Endothelial cell of umbilical vein (primary cell): Measurements from ENCODE around the gene MRPL42. TPM values are rescaled to one million over a fixed set of nuclear protein-coding genes. Genes with fewer than 3 reads are reported as not detected.

ENCODE experiments used
- BruUV-seq: library from RNA; stranded (reverse); fragments of 400-500 nt; replicated peaks from 2 replicates; lab custom pipeline; 2021; lab: Mats Ljungman, UMichigan
- CTCF ChIA-PET: fragments of 300-600, 350-600 bp; sonication (Branson Sonifier 250); formaldehyde crosslinking; loops from one replicate; lab custom pipeline; 2021; ENCODE audit warnings: antibody characterized with exemption, inconsistent platforms; lab: Charles Lee
- POLR2A ChIA-PET: fragments of 300-600, 350-600 bp; sonication (Branson Sonifier 250); formaldehyde crosslinking; loops from one replicate; lab custom pipeline; 2021; ENCODE audit warnings: antibody characterized with exemption, inconsistent platforms; lab: Charles Lee
- DNase-seq: peaks from one replicate; pipeline ENCODE4 v3.0.0-alpha.2; 2011; ENCODE audit warnings: low read depth, low spot score
- FAIRE-seq: peaks from 2 replicates; lab custom pipeline; 2011; peaks lifted over from hg19 to GRCh38; lab: Jason Lieb, UNC
- H2AFZ ChIP-seq: 2 replicates; pipeline ENCODE4 v1.6.0; 2012; ENCODE audit warnings: low read depth, low read length, control low read depth, inconsistent platforms
- H3K27ac ChIP-seq: 2 replicates; pipeline ENCODE4 v1.5.1; 2011; ENCODE audit warnings: low read depth, mild to moderate bottlenecking, control low read depth, low read length, moderate library complexity; ENCODE audit not compliant: insufficient read depth
- H3K27me3 ChIP-seq, 2 experiments: 2 replicates each; pipeline versions ENCODE4 v1.6.0 to v1.6.1; 2011; ENCODE audit warnings: low read length in 2 of 2, mixed read lengths in 1 of 2; ENCODE audit not compliant: control insufficient read depth in 2 of 2, insufficient read depth in 2 of 2
- H3K36me3 ChIP-seq, 2 experiments: 2 replicates in 1 of 2; 3 replicates in 1 of 2; pipeline ENCODE4 v1.5.1; 2011; ENCODE audit warnings: low read length in 2 of 2, mild to moderate bottlenecking in 1 of 2, moderate library complexity in 1 of 2; ENCODE audit not compliant: control insufficient read depth in 2 of 2, insufficient read depth in 2 of 2; ENCODE audit errors: extremely low read depth in 1 of 2
- H3K4me1 ChIP-seq: 3 replicates; pipeline ENCODE4 v1.5.1; 2011; ENCODE audit warnings: mild to moderate bottlenecking, low read length; ENCODE audit not compliant: control insufficient read depth, insufficient read depth; ENCODE audit errors: extremely low read depth
- H3K4me2 ChIP-seq: 2 replicates; pipeline ENCODE4 v1.6.1; 2011; ENCODE audit warnings: low read length, control low read depth, mixed read lengths; ENCODE audit not compliant: insufficient read depth
- H3K4me3 ChIP-seq, 3 experiments: fragments of 200-600 bp in 1 of 3; sonication (generic), shearing (Covaris generic) in 1 of 3; replicated peaks in 1 of 3; 2 replicates each; pipeline ENCODE4 v1.5.1; 2011 to 2016; ENCODE audit warnings: control low read depth in 3 of 3, low read length in 3 of 3, mild to moderate bottlenecking in 2 of 3, inconsistent platforms in 1 of 3, low read depth in 1 of 3, moderate library complexity in 1 of 3; ENCODE audit not compliant: insufficient read depth in 1 of 3
- H3K79me2 ChIP-seq: 2 replicates; pipeline ENCODE4 v1.6.0; 2012; ENCODE audit warnings: low read length, inconsistent platforms; ENCODE audit not compliant: control insufficient read depth, insufficient read depth
- H3K9ac ChIP-seq: replicated peaks from 2 replicates; pipeline ENCODE3; 2011; ENCODE audit warnings: low read length, control low read depth; ENCODE audit not compliant: insufficient read depth; ENCODE audit errors: extremely low read depth
- H3K9me1 ChIP-seq: replicated peaks from 3 replicates; pipeline ENCODE4 v1.6.0; 2011; ENCODE audit warnings: mild to moderate bottlenecking, low read length; ENCODE audit not compliant: control insufficient read depth, insufficient read depth; ENCODE audit errors: extremely low read depth
- H3K9me3 ChIP-seq: replicated peaks from 2 replicates; pipeline ENCODE4 v1.5.1; 2012; ENCODE audit warnings: low read length, inconsistent platforms; ENCODE audit not compliant: control insufficient read depth, insufficient read depth
- H4K20me1 ChIP-seq: replicated peaks from 2 replicates; pipeline ENCODE3; 2011; ENCODE audit warnings: mild to moderate bottlenecking, low read length; ENCODE audit not compliant: control insufficient read depth, insufficient read depth; ENCODE audit errors: extremely low read depth
- EZH2 ChIP-seq: IDR thresholded peaks from 2 replicates; pipeline ENCODE4 v1.6.1; 2012; ENCODE audit warnings: borderline replicate concordance, low read depth, mild to moderate bottlenecking, moderate library complexity, low read length, inconsistent platforms; ENCODE audit not compliant: severe bottlenecking
- FOS ChIP-seq: IDR thresholded peaks from 2 replicates; pipeline ENCODE4 v1.6.1; 2011; ENCODE audit warnings: mild to moderate bottlenecking, low read length, moderate library complexity, borderline replicate concordance; ENCODE audit not compliant: insufficient read depth
- GATA2 ChIP-seq: IDR thresholded peaks from 2 replicates; pipeline ENCODE4 v1.7.0; 2011; ENCODE audit warnings: low read depth, mild to moderate bottlenecking, moderate library complexity, mixed read lengths, low read length; ENCODE audit not compliant: insufficient read length, insufficient read depth
- JUN ChIP-seq: IDR thresholded peaks from 2 replicates; pipeline ENCODE4 v1.6.1; 2011; ENCODE audit warnings: borderline replicate concordance, low read depth; ENCODE audit not compliant: insufficient read length, insufficient read depth
- MYC ChIP-seq: IDR thresholded peaks from one replicate; pipeline ENCODE4 v1.6.1; 2011; ENCODE audit warnings: mild to moderate bottlenecking, low read depth, low read length
- POLR2A ChIP-seq: IDR thresholded peaks from 2 replicates; pipeline ENCODE4 v1.6.1; 2012; ENCODE audit warnings: low read depth, mild to moderate bottlenecking, control low read depth, low read length
- POLR2AphosphoS5 ChIP-seq: IDR thresholded peaks from 2 replicates; pipeline ENCODE4 v1.6.1; 2012; ENCODE audit warnings: low read depth, mild to moderate bottlenecking, control low read depth, low read length, moderate library complexity; ENCODE audit not compliant: insufficient read depth
- dilution Hi-C: fragments of 300-500 bp; cut with MboI; formaldehyde crosslinking; loops from one replicate; pipeline ENCODE4 v1.15.0; 2019; ENCODE audit warnings: low sequenced_read_pairs; ENCODE audit not compliant: extremely low pct_ligation_motif_present
- intact Hi-C: fragments of 100-400 bp; cut with micrococcal nuclease; formaldehyde crosslinking; loops from one replicate; pipeline ENCODE4 v1.10.0; 2022
- polyA plus RNA-seq, 4 experiments: library from polyadenylated mRNA; depleted of rRNA in 3 of 4; stranded (reverse) in 3 of 4; unstranded in 1 of 4; fragments of >200 nt; gene quantifications; 2 replicates each; pipeline versions ENCODE4 v1.2.1 to v1.2.3, GENCODE V29; 2011 to 2012; ENCODE audit warnings: missing spikeins in 1 of 4
- small RNA-seq: library from RNA; depleted of rRNA; stranded (forward); fragments of <200 nt; gene quantifications from one replicate; pipeline ENCODE3, GENCODE V24; 2012; ENCODE audit warnings: low replicate concordance, low read depth; ENCODE audit not compliant: insufficient read depth, insufficient read length
- total RNA-seq: library from RNA; stranded (reverse); gene quantifications from 2 replicates; pipeline ENCODE4 v1.2.3, GENCODE V29; 2021
- TF ChIP-seq, protein P1 (sequence below): IDR thresholded peaks from 2 replicates; pipeline ENCODE4 v1.6.1; 2011; ENCODE audit not compliant: insufficient read depth, insufficient read length
- TF ChIP-seq, protein P2 (sequence below), 2 donors: IDR thresholded peaks; 1 replicate in 1 of 2; 2 replicates in 1 of 2; pipeline ENCODE4 v1.5.1; 2011; ENCODE audit warnings: low read length in 2 of 2, mild to moderate bottlenecking in 2 of 2, moderate library complexity in 2 of 2, control low read depth in 1 of 2, inconsistent platforms in 1 of 2, low read depth in 1 of 2; ENCODE audit not compliant: insufficient read depth in 1 of 2; ENCODE audit errors: extremely low read depth in 1 of 2

Gene MRPL42
- total and polyA plus RNA-seq, 2 donors (not counting 3 experiments of a cell fraction or from before 2014, with no cell fraction given) = 38.5 to 61.2 TPM

DNA sequence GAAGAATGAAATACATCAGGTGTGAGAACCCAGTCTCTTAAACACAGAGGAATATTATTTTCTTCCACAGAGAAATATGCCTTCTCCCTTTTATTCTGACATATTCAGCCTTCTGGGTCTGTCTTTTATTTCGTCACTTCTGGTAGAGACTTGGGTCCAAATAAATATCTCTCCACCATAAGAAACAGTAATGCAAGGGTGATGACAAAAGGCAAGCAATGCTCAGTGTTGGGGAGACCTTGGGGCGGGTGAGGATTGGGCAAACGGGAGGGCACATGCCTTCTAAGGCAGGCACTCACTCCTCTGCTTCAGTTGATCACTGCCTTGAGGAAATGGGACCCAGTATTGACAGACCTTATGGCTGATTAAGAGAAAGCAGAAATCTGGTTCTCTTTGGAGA is 98.4 kb downstream of the MRPL42 start:
- CTCF ChIA-PET = interaction anchor here (1.1 to 11.2 kb wide), 2 partner anchors 63 to 536 kb away, joined by 6 to 366 read pairs; no protein-coding TSS in a partner anchor
- intact Hi-C loops = no loop called here
- BruUV-seq = no TSS peak

More for the DNA sequence above, 98.4 kb downstream of the MRPL42 start:
- no peak overlapping the region for H3K4me2 ChIP-seq
- dilution Hi-C loops = no loop called here
- H3K9ac ChIP-seq = no peak overlapping the region
- H3K9me1 ChIP-seq = no peaks in the 10 kb centered on the region
- no peaks in the 10 kb centered on the region for H3K9me3 ChIP-seq
- no peaks in the 10 kb centered on the region for H3K36me3 ChIP-seq
- H3K4me3 ChIP-seq = no peak overlapping the region
- H2AFZ ChIP-seq = no peak overlapping the region
- H4K20me1 ChIP-seq = no peaks in the 10 kb centered on the region
- no peak overlapping the region for H3K27ac ChIP-seq
- FAIRE-seq (no peak), DNase-seq (no peak)
- H3K79me2 ChIP-seq = no peaks in the 10 kb centered on the region
- peaks cover 9% of the 10 kb centered on the region for H3K4me1 ChIP-seq
- H3K27me3 ChIP-seq = peaks cover 8 to 10% of the 10 kb centered on the region in 2 experiments
- POLR2A ChIA-PET = no interaction called here
- TF ChIP-seq EZH2 (no peak), POLR2AphosphoS5 (no peak), POLR2A (no peak), JUN (no peak), MYC (no peak), GATA2 (no peak), FOS (no peak)
- TF ChIP-seq, protein P1, sequence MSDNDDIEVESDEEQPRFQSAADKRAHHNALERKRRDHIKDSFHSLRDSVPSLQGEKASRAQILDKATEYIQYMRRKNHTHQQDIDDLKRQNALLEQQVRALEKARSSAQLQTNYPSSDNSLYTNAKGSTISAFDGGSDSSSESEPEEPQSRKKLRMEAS = no peak
- TF ChIP-seq, protein P2, sequence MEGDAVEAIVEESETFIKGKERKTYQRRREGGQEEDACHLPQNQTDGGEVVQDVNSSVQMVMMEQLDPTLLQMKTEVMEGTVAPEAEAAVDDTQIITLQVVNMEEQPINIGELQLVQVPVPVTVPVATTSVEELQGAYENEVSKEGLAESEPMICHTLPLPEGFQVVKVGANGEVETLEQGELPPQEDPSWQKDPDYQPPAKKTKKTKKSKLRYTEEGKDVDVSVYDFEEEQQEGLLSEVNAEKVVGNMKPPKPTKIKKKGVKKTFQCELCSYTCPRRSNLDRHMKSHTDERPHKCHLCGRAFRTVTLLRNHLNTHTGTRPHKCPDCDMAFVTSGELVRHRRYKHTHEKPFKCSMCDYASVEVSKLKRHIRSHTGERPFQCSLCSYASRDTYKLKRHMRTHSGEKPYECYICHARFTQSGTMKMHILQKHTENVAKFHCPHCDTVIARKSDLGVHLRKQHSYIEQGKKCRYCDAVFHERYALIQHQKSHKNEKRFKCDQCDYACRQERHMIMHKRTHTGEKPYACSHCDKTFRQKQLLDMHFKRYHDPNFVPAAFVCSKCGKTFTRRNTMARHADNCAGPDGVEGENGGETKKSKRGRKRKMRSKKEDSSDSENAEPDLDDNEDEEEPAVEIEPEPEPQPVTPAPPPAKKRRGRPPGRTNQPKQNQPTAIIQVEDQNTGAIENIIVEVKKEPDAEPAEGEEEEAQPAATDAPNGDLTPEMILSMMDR (IDR thresholded peaks at IDR 0.05; ENCODE audit: extremely low read depth in 1 of 2, insufficient read depth in 1 of 2, low read depth in 1 of 2, low read length in 2 of 2) = no peak

Small RNA genes within 50 kb of the gene (small RNA-seq; reads per million reads assigned to genes)
- not detected for gene RF00019

Other genes with a start within 250 kb of the MRPL42 start
- 161 and 166 TPM in 2 replicates for gene NUDT4, start 89.6 kb upstream of the MRPL42 start, total RNA-seq
- 66.2 and 76.0 TPM in 2 replicates for gene NUDT4, start 89.6 kb upstream of the MRPL42 start, polyA plus RNA-seq
- 125 and 130 TPM in 2 replicates for gene UBE2N, start 25.6 kb upstream of the MRPL42 start, total RNA-seq
- 52.5 and 59.2 TPM in 2 replicates for gene UBE2N, start 25.6 kb upstream of the MRPL42 start, polyA plus RNA-seq
- 4.1 and 5.6 TPM in 2 replicates for gene SOCS2, start 105.2 kb downstream of the MRPL42 start, total RNA-seq
- 2.4 and 3.5 TPM in 2 replicates for gene SOCS2, start 105.2 kb downstream of the MRPL42 start, polyA plus RNA-seq
- 8.0 and 11.7 TPM in 2 replicates for gene CRADD, start 209.9 kb downstream of the MRPL42 start, total RNA-seq
- gene CRADD, start 209.9 kb downstream of the MRPL42 start, polyA plus RNA-seq = 12.3 and 14.5 TPM in 2 replicates